Mesenchymal stem cell (in vitro differentiated cells and primary cell): ENCODE data around the gene C2.

ENCODE experiments used
- DNase-seq: peaks from one replicate; pipeline ENCODE4 v3.0.0-alpha.2; 2013
- H2AFZ ChIP-seq: one replicate; pipeline ENCODE4 v1.6.1; 2013; ENCODE audit warnings: low read depth, mild to moderate bottlenecking, control low read depth, inconsistent platforms, low read length, moderate library complexity
- H2AK5ac ChIP-seq: 2 replicates; pipeline ENCODE4 v1.6.1; 2013; ENCODE audit warnings: low read length, moderate library complexity, mild to moderate bottlenecking, inconsistent platforms; ENCODE audit not compliant: severe bottlenecking
- H2BK120ac ChIP-seq: one replicate; pipeline ENCODE4 v1.6.1; 2013; ENCODE audit warnings: low read depth, mild to moderate bottlenecking, inconsistent platforms, low read length, moderate library complexity
- H2BK12ac ChIP-seq, 2 experiments: one replicate each; pipeline ENCODE4 v1.6.1; 2013; ENCODE audit warnings: inconsistent platforms in 2 of 2, low read length in 2 of 2, mild to moderate bottlenecking in 2 of 2, moderate library complexity in 2 of 2, control low read depth in 1 of 2
- H2BK15ac ChIP-seq: one replicate; pipeline ENCODE4 v1.6.1; 2013; ENCODE audit warnings: mild to moderate bottlenecking, low read depth, inconsistent platforms; ENCODE audit not compliant: poor library complexity, severe bottlenecking
- H2BK5ac ChIP-seq: 2 replicates; pipeline ENCODE4 v1.6.1; 2013; ENCODE audit warnings: low read depth, mild to moderate bottlenecking, low read length, control low read depth, inconsistent platforms; ENCODE audit not compliant: poor library complexity, severe bottlenecking
- H3K14ac ChIP-seq, 2 experiments: one replicate each; pipeline ENCODE4 v1.6.1; 2013; ENCODE audit warnings: inconsistent platforms in 2 of 2, low read length in 2 of 2, control low read depth in 1 of 2, mild to moderate bottlenecking in 1 of 2, moderate library complexity in 1 of 2
- H3K18ac ChIP-seq, 2 experiments: one replicate each; pipeline ENCODE4 v1.6.1; 2013; ENCODE audit warnings: inconsistent platforms in 2 of 2, low read length in 2 of 2, control low read depth in 1 of 2, low read depth in 1 of 2, mild to moderate bottlenecking in 1 of 2
- H3K23ac ChIP-seq, 2 experiments: one replicate each; pipeline ENCODE4 v1.6.1; 2013; ENCODE audit warnings: inconsistent platforms in 2 of 2, low read length in 2 of 2, mild to moderate bottlenecking in 2 of 2, moderate library complexity in 2 of 2, control low read depth in 1 of 2
- H3K27ac ChIP-seq: 2 replicates; pipeline ENCODE4 v1.5.1; 2013; ENCODE audit warnings: mild to moderate bottlenecking, moderate library complexity, low read length, control low read depth, inconsistent platforms; ENCODE audit not compliant: poor library complexity, severe bottlenecking
- H3K27me3 ChIP-seq, 2 experiments: 2 replicates each; pipeline versions ENCODE4 v1.6.1 to v1.7.0; 2013; ENCODE audit warnings: low read length in 2 of 2, mild to moderate bottlenecking in 2 of 2, moderate library complexity in 2 of 2, control low read depth in 1 of 2, inconsistent platforms in 1 of 2; ENCODE audit not compliant: control insufficient read depth in 1 of 2, insufficient read depth in 1 of 2
- H3K36me3 ChIP-seq, 2 experiments: 2 replicates each; pipeline versions ENCODE4 v1.6.1 to v1.7.0; 2013; ENCODE audit warnings: low read length in 2 of 2, control low read depth in 1 of 2, inconsistent platforms in 1 of 2, low read depth in 1 of 2, mild to moderate bottlenecking in 1 of 2; ENCODE audit not compliant: insufficient read depth in 2 of 2, control insufficient read depth in 1 of 2
- H3K4ac ChIP-seq, 2 experiments: one replicate each; pipeline ENCODE4 v1.6.1; 2013; ENCODE audit warnings: inconsistent platforms in 2 of 2, low read length in 2 of 2, mild to moderate bottlenecking in 2 of 2, moderate library complexity in 2 of 2, control low read depth in 1 of 2, low read depth in 1 of 2
- H3K4me1 ChIP-seq: 2 replicates; pipeline ENCODE4 v1.6.1; 2013; ENCODE audit warnings: low read depth, low read length, control low read depth; ENCODE audit not compliant: control insufficient read depth, insufficient read depth
- H3K4me2 ChIP-seq: 2 replicates; pipeline ENCODE4 v1.6.1; 2013; ENCODE audit warnings: low read length, mild to moderate bottlenecking, inconsistent platforms; ENCODE audit not compliant: poor library complexity, severe bottlenecking
- H3K4me3 ChIP-seq, 2 experiments: 2 replicates each; pipeline versions ENCODE4 v1.5.1 to v1.7.0; 2013; ENCODE audit warnings: low read length in 2 of 2, mild to moderate bottlenecking in 2 of 2, control low read depth in 1 of 2, low read depth in 1 of 2; ENCODE audit not compliant: insufficient read depth in 1 of 2
- H3K79me1 ChIP-seq: replicated peaks from 2 replicates; pipeline ENCODE4 v1.6.1; 2013; ENCODE audit warnings: mild to moderate bottlenecking, control low read depth, low read length, inconsistent platforms; ENCODE audit not compliant: poor library complexity, severe bottlenecking
- H3K9ac ChIP-seq: 2 replicates; pipeline ENCODE4 v1.7.0; 2013; ENCODE audit warnings: mild to moderate bottlenecking, low read length, moderate library complexity
- H3K9me3 ChIP-seq: 2 replicates; pipeline ENCODE4 v1.7.0; 2013; ENCODE audit warnings: mild to moderate bottlenecking, low read length; ENCODE audit not compliant: control insufficient read depth
- H4K8ac ChIP-seq: one replicate; pipeline ENCODE4 v1.6.1; 2013; ENCODE audit warnings: inconsistent platforms, mild to moderate bottlenecking, low read length, moderate library complexity
- H4K91ac ChIP-seq: one replicate; pipeline ENCODE4 v1.6.1; 2013; ENCODE audit warnings: mild to moderate bottlenecking, low read length, inconsistent platforms
- WGBS: methylation state at CpG from one replicate; pipeline ENCODE4 v1.1.7; 2013; ENCODE audit warnings: mixed read lengths; 5-methylcytosine and 5-hydroxymethylcytosine counted together

Gene C2

DNA sequence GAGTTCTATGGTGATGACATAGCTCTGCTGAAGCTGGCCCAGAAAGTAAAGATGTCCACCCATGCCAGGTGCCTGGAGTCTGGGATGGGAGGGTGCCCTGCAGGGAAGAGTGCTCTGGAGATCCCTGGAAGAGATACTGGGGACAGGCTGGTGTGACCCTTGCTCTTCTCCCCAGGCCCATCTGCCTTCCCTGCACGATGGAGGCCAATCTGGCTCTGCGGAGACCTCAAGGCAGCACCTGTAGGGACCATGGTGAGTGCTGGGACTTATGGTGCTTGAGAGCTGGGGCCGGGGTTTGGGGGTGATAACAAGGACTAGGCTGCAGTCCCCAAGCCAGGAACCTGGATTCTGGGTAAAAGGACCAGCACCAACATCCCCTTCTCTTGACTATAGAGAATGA, 16.2 kb downstream of the C2 start:
- Histone ChIP-seq H2BK5ac (no peak overlapping the region), H3K27me3 (peaks cover 0 to 25% of the 10 kb centered on the region in 2 experiments), H2BK12ac (no peak overlapping the region), H3K79me1 (no peaks in the 10 kb centered on the region), H3K9me3 (no peaks in the 10 kb centered on the region), H3K27ac (no peak overlapping the region), H3K4ac (no peak overlapping the region), H4K8ac (no peak overlapping the region), H3K23ac (no peak overlapping the region), H3K18ac (no peak overlapping the region), H2AFZ (no peak overlapping the region), H3K9ac (no peak overlapping the region), H3K4me3 (no peak overlapping the region), H2AK5ac (no peak overlapping the region), H3K14ac (no peak overlapping the region), H3K4me2 (no peak overlapping the region), H2BK120ac (no peak overlapping the region), H3K36me3 (peaks cover 0 to 14% of the 10 kb centered on the region in 2 experiments), H2BK15ac (no peak overlapping the region), H4K91ac (no peak overlapping the region), H3K4me1 (peaks cover 14% of the 10 kb centered on the region)
- DNase-seq, result no peak
- 84% methylated on average over 3 of the region's 3 CpGs for WGBS

DNA sequence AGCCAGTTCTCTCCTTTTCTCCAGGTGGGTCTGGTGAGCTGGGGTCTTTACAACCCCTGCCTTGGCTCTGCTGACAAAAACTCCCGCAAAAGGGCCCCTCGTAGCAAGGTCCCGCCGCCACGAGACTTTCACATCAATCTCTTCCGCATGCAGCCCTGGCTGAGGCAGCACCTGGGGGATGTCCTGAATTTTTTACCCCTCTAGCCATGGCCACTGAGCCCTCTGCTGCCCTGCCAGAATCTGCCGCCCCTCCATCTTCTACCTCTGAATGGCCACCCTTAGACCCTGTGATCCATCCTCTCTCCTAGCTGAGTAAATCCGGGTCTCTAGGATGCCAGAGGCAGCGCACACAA, 17.6 kb downstream of the C2 start:
- H3K36me3 ChIP-seq, result peaks cover 2 to 7% of the 10 kb centered on the region in 2 experiments
- H3K27ac ChIP-seq, result no peak overlapping the region
- H2BK120ac ChIP-seq, result no peak overlapping the region
- H4K91ac ChIP-seq, result peak overlapping the region; percentile 54
- no peak overlapping the region for H3K4ac ChIP-seq
- H2AFZ ChIP-seq, result no peak overlapping the region
- peaks cover 0 to 19% of the 10 kb centered on the region in 2 experiments for H3K27me3 ChIP-seq
- 90% methylated on average over 9 of the region's 9 CpGs for WGBS
- H3K23ac ChIP-seq, result no peak overlapping the region
- peak overlapping the region; percentile 40 for H4K8ac ChIP-seq
- no peak for DNase-seq
- no peak overlapping the region for H2BK12ac ChIP-seq
- no peaks in the 10 kb centered on the region for H3K9me3 ChIP-seq
- H2AK5ac ChIP-seq, result no peak overlapping the region
- no peak overlapping the region for H2BK5ac ChIP-seq
- no peaks in the 10 kb centered on the region for H3K79me1 ChIP-seq
- no peak overlapping the region for H2BK15ac ChIP-seq
- peaks cover 16% of the 10 kb centered on the region for H3K4me1 ChIP-seq
- no peak overlapping the region for H3K4me2 ChIP-seq
- H3K14ac ChIP-seq, result no peak overlapping the region
- H3K9ac ChIP-seq, result peak overlapping the region; percentile 81
- H3K4me3 ChIP-seq, result peak overlapping the region in 1 of 2 experiments; percentile 72
- H3K18ac ChIP-seq, result no peak overlapping the region

DNA sequence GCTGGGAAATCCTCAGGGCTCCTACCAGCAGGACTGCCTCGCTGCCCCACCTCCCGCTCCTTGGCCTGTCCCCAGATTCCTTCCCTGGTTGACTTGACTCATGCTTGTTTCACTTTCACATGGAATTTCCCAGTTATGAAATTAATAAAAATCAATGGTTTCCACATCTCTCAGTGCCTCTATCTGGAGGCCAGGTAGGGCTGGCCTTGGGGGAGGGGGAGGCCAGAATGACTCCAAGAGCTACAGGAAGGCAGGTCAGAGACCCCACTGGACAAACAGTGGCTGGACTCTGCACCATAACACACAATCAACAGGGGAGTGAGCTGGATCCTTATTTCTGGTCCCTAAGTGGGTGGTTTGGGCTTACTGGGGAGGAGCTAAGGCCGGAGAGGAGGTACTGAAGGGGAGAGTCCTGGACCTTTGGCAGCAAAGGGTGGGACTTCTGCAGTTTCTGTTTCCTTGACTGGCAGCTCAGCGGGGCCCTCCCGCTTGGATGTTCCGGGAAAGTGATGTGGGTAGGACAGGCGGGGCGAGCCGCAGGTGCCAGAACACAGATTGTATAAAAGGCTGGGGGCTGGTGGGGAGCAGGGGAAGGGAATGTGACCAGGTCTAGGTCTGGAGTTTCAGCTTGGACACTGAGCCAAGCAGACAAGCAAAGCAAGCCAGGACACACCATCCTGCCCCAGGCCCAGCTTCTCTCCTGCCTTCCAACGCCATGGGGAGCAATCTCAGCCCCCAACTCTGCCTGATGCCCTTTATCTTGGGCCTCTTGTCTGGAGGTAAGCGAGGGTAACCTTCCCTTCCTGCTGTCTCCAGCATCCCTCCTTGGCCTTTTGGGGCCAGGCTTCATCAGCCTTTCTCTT, 18.2 kb downstream of the C2 start, which contains the start of gene CFB:
Gene CFB, plus strand, starts transcription at position 589 of the 863 bp plus-strand sequence. Its CDS starts 127 bp downstream, at position 716.
- Histone ChIP-seq H2BK15ac (no peak within 1 kb of the TSS), H2AFZ (no peak within 1 kb of the TSS), H3K4me1 (peaks cover 15% of the 10 kb centered on the region), H2AK5ac (no peak within 1 kb of the TSS), H3K9me3 (no peaks in the 10 kb centered on the region), H3K27me3 (peaks cover 0 to 19% of the 10 kb centered on the region in 2 experiments), H3K27ac (peak within 1 kb of the TSS; percentile 24), H3K79me1 (no peaks in the 10 kb centered on the region), H3K4me3 (peak within 1 kb of the TSS in 1 of 2 experiments; percentile 72), H3K18ac (peak within 1 kb of the TSS in 1 of 2 experiments; percentile 40), H3K36me3 (peaks cover 8% of the 10 kb centered on the region in 2 experiments), H3K14ac (no peak within 1 kb of the TSS), H2BK120ac (no peak within 1 kb of the TSS), H3K9ac (peak within 1 kb of the TSS; percentile 81), H3K23ac (no peak within 1 kb of the TSS), H4K8ac (peak within 1 kb of the TSS; percentile 40), H4K91ac (peak within 1 kb of the TSS; percentile 54), H2BK12ac (no peak within 1 kb of the TSS), H3K4ac (no peak within 1 kb of the TSS), H3K4me2 (no peak within 1 kb of the TSS), H2BK5ac (no peak within 1 kb of the TSS)
- WGBS, result 63% methylated on average over 9 of the region's 11 CpGs
- DNase-seq, result peak; percentile 66

DNA sequence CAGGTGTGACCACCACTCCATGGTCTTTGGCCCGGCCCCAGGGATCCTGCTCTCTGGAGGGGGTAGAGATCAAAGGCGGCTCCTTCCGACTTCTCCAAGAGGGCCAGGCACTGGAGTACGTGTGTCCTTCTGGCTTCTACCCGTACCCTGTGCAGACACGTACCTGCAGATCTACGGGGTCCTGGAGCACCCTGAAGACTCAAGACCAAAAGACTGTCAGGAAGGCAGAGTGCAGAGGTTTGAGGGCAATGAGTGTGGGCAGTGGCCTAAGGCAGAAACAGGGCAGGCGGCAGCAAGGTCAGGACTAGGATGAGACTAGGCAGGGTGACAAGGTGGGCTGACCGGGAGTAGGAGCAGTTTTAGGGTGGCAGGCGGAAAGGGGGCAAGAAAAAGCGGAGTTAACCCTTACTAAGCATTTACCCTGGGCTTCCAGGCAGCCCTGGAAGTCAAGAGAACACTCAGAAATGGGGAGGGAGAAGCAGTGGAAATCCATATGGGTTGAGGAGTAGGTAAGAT, 18.9 kb downstream of the C2 start:
- no peak overlapping the region for H3K23ac ChIP-seq
- H3K4ac ChIP-seq, result no peak overlapping the region
- H4K8ac ChIP-seq, result no peak overlapping the region
- peaks cover 0 to 19% of the 10 kb centered on the region in 2 experiments for H3K27me3 ChIP-seq
- H2AFZ ChIP-seq, result no peak overlapping the region
- H2BK15ac ChIP-seq, result no peak overlapping the region
- peaks cover 15% of the 10 kb centered on the region in 2 experiments for H3K36me3 ChIP-seq
- no peak overlapping the region for H3K14ac ChIP-seq
- no peaks in the 10 kb centered on the region for H3K79me1 ChIP-seq
- no peak overlapping the region for H2BK5ac ChIP-seq
- H4K91ac ChIP-seq, result no peak overlapping the region
- DNase-seq, result no peak
- no peak overlapping the region for H3K4me2 ChIP-seq
- peak overlapping the region; percentile 81 for H3K9ac ChIP-seq
- peak overlapping the region in 1 of 2 experiments; percentile 72 for H3K4me3 ChIP-seq
- no peak overlapping the region for H3K18ac ChIP-seq
- WGBS, result 77% methylated on average over 11 of the region's 11 CpGs
- no peak overlapping the region for H2AK5ac ChIP-seq
- no peak overlapping the region for H3K27ac ChIP-seq
- no peak overlapping the region for H2BK12ac ChIP-seq
- H2BK120ac ChIP-seq, result no peak overlapping the region
- no peaks in the 10 kb centered on the region for H3K9me3 ChIP-seq
- H3K4me1 ChIP-seq, result peaks cover 15% of the 10 kb centered on the region
